Astrocyte of the cerebellum (primary cell): Measurements from ENCODE around the gene FRAS1.

Experiments used
- DNase-seq: peaks from one replicate; pipeline ENCODE4 v3.0.0-alpha.2; 2011; ENCODE audit warnings: low read depth
- H3K4me3 ChIP-seq: 2 replicates; pipeline ENCODE4 v1.5.1; 2011; ENCODE audit warnings: mild to moderate bottlenecking, low read depth, low read length, moderate library complexity
- in situ Hi-C: cut with HindIII; loops from 2 replicates; pipeline ENCODE4 v1.10.0; 2017; ENCODE audit warnings: low sequenced_read_pairs
- TF ChIP-seq, protein P1 (sequence below): IDR thresholded peaks from 2 replicates; pipeline ENCODE4 v1.5.1; 2012; ENCODE audit warnings: low read length, low read depth, moderate library complexity, mild to moderate bottlenecking; ENCODE audit errors: missing control alignments

The FRAS1 gene

GRCh38 chr4:78312989-78313753 is 256.0 kb downstream of the FRAS1 start:
- in situ Hi-C loops: no loop called here
- TF ChIP-seq, protein P1, sequence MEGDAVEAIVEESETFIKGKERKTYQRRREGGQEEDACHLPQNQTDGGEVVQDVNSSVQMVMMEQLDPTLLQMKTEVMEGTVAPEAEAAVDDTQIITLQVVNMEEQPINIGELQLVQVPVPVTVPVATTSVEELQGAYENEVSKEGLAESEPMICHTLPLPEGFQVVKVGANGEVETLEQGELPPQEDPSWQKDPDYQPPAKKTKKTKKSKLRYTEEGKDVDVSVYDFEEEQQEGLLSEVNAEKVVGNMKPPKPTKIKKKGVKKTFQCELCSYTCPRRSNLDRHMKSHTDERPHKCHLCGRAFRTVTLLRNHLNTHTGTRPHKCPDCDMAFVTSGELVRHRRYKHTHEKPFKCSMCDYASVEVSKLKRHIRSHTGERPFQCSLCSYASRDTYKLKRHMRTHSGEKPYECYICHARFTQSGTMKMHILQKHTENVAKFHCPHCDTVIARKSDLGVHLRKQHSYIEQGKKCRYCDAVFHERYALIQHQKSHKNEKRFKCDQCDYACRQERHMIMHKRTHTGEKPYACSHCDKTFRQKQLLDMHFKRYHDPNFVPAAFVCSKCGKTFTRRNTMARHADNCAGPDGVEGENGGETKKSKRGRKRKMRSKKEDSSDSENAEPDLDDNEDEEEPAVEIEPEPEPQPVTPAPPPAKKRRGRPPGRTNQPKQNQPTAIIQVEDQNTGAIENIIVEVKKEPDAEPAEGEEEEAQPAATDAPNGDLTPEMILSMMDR: no peak
- H3K4me3 ChIP-seq: no peak overlapping the region
- DNase-seq: no peak

DNA sequence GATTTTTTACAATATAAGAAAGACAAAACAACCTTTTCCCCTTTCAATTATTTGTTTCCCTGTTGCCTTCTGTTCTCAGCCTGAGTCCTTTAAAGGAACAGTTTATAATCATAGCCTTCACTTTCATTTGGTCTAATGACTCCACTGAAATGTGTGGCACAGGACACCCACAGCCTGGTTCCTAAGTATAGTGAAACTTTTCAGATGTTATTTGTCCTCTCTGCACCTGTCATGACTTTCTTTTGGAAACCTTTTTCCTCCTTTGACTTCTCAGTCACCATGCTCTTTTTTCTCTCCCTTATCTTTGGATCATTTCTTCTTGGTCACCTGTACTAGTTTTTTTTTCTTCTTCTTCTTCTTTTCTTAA is 256.6 kb downstream of the FRAS1 start:
- DNase-seq: no peak
- TF ChIP-seq, protein P1: no peak
- no peak overlapping the region for H3K4me3 ChIP-seq
- in situ Hi-C loops: no loop called here

DNA sequence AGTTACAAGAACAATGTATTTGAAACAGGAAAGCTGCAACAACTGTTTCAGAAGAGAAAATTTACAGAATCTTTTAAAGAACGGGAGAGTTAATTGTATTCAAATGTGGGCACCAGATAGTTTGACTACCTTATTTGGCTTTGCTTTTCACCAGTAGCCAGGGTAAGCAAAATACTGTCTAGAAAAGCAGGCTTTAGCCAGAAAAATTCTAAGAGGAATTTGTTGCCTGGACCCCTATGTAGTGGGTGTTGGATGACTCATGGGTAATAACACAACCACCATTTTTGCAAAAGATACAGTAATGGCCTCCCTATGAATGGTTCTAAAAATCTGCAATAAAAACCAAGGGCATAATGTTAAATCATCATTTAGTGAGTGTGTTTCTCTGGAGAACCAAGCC is 261.0 kb downstream of the FRAS1 start:
- DNase-seq: no peak
- TF ChIP-seq, protein P1: no peak
- in situ Hi-C loops: no loop called here

DNA sequence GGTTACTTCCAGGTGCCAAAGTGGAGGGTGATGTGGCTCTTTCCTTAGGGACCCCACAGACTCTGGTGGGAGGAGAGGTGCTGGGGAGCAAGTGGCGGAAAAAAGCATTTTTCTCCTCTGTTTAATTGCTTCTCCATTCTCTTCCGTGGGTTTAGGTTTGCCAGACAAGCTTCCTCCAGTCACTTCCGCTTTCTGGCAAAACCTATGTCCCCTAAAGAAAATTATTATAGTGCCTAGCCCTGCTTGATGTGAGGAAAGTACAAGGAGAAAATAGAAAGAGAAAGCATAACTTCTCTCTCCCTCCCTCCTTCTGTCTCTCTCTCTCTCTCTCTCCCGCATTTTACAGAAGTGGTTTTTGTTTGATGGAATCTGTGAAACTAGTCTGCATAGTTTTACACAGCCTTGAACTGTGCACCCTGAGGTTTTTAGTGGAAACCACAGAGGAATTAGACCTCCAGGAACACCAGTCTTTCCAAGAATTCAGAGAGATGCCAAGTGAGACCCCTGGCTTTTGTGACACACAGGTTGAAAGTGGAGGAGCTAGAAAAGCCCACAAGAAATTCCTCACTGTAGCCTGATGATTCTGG is 263.3 kb downstream of the FRAS1 start:
- DNase-seq: peak; percentile 31
- in situ Hi-C loops: no loop called here
- TF ChIP-seq, protein P1: no peak
- no peak overlapping the region for H3K4me3 ChIP-seq

More for the DNA sequence above, 261.0 kb downstream of the FRAS1 start:
- H3K4me3 ChIP-seq: no peak overlapping the region

DNA sequence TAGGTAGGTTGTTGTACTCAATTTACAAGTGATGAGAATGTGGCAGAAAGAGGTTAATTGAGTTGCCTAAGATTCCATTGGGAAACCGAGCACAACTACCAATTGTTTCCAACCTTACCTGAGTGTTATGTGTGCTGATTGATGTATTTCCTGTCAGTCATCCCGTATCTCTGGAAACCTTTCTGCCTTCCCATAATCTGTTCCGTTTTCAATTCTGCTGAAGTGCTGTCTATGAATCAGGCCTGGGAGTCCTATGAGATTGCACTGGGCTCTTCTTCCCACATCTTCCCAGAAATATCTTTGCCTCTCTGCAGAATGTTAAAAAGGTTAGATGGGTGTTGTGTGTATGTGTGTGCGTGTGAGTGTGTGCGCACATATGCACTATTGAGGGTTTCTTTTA is 264.9 kb downstream of the FRAS1 start:
- in situ Hi-C loops: no loop called here
- H3K4me3 ChIP-seq: no peak overlapping the region
- DNase-seq: no peak
- TF ChIP-seq, protein P1: no peak

DNA sequence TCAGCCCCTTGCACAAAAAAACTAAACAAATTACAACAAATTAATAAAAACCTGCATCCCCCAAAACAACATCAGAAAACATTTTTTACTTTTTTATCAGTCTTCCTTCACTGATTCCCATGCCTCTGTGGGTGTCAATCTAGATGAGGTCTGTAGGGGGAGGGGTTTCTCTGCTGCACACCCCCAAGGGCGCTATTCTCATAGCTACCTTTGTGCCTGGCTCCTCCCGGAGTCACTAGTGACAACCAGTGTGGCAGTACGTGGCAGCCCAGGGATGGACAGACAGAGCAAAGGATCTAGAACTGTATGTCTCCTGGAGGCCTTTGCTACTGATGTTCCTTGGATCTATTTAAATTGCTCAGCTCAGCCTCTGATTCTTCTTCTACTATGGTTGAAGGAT is 266.3 kb downstream of the FRAS1 start:
- no peak overlapping the region for H3K4me3 ChIP-seq
- no peak for DNase-seq
- TF ChIP-seq, protein P1: no peak
- in situ Hi-C loops: no loop called here
